Measurements from ENCODE around the gene KLF5.

GRCh38 chr13:73061473-73061872 lies 2.7 kb downstream of the KLF5 start:
- TF ChIP-seq CTCF (conservative IDR thresholded peaks at IDR 0.05 in 1 of 2, IDR thresholded peaks at IDR 0.05 in 1 of 2; ENCODE audit: low read depth in 1 of 2, low read length in 2 of 2), result no peak
- TF ChIP-seq EZH2 (IDR thresholded peaks at IDR 0.05; ENCODE audit: low read length, missing control alignments), result no peak
